ENCODE measurements around the gene EML5. TPM values are rescaled to one million over a fixed set of nuclear protein-coding genes. Genes with fewer than 3 reads are reported as not detected.
"Not testable (repeated sequence)": the region's sequence is repeated elsewhere in the genome, so short reads cannot be mapped to it uniquely, and the experiment has no call there.

Gene EML5
- total and polyA plus RNA-seq, 8 donors = 0.65 to 2.0 (median 1.3) TPM

DNA sequence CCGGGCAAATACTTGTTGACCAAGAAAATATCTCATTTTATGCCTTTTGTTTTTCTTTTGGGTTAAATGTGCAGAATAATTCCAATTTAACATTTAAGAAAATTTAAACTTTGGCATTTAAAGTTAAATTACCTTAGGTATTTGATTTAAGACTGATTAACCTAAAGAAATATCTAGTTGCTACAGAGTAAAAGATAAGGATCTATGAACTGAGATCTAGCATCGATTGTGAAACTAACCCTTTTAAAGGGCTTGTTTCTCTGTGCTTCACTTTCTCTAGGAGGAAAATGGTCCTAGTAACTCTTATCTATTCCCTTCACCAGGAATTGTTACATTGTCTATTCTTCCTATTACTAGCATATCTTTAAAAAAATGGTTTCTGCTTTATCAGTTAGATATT, 29.1 kb upstream of the EML5 start:
- intact Hi-C loops (cut with DNase I) = no loop called here
- Histone ChIP-seq H3K4me3 (no peak overlapping the region), H3K36me3 (no peaks in the 10 kb centered on the region), H3K4me1 (peaks cover 0 to 10% (median 0%) of the 10 kb centered on the region in 3 donors), H3K27me3 (no peaks in the 10 kb centered on the region), H3K9me3 (no peaks in the 10 kb centered on the region), H3K27ac (no peak overlapping the region)
- DNase-seq (no peak), FAIRE-seq (no peak), ATAC-seq (no peak)
- 54 to 63% methylated on average over 2 of the region's 2 CpGs for WGBS, 2 donors
- TF ChIP-seq, protein P1, sequence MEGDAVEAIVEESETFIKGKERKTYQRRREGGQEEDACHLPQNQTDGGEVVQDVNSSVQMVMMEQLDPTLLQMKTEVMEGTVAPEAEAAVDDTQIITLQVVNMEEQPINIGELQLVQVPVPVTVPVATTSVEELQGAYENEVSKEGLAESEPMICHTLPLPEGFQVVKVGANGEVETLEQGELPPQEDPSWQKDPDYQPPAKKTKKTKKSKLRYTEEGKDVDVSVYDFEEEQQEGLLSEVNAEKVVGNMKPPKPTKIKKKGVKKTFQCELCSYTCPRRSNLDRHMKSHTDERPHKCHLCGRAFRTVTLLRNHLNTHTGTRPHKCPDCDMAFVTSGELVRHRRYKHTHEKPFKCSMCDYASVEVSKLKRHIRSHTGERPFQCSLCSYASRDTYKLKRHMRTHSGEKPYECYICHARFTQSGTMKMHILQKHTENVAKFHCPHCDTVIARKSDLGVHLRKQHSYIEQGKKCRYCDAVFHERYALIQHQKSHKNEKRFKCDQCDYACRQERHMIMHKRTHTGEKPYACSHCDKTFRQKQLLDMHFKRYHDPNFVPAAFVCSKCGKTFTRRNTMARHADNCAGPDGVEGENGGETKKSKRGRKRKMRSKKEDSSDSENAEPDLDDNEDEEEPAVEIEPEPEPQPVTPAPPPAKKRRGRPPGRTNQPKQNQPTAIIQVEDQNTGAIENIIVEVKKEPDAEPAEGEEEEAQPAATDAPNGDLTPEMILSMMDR (IDR thresholded peaks at IDR 0.05) = no peak

GRCh38 chr14:88821378-88821777, 28.6 kb upstream of the EML5 start:
- H3K4me3 ChIP-seq = no peak overlapping the region
- TF ChIP-seq, protein P1 (IDR thresholded peaks at IDR 0.05) = no peak
- intact Hi-C loops (cut with DNase I) = no loop called here
- H3K36me3 ChIP-seq = no peaks in the 10 kb centered on the region
- FAIRE-seq (no peak), DNase-seq (no peak), ATAC-seq (no peak)
- no peaks in the 10 kb centered on the region for H3K9me3 ChIP-seq
- no peaks in the 10 kb centered on the region for H3K27me3 ChIP-seq
- 83 to 86% methylated on average over 2 of the region's 2 CpGs for WGBS, 2 donors
- no peak overlapping the region for H3K27ac ChIP-seq
- H3K4me1 ChIP-seq = peaks cover 0 to 10% (median 0%) of the 10 kb centered on the region in 3 donors

DNA sequence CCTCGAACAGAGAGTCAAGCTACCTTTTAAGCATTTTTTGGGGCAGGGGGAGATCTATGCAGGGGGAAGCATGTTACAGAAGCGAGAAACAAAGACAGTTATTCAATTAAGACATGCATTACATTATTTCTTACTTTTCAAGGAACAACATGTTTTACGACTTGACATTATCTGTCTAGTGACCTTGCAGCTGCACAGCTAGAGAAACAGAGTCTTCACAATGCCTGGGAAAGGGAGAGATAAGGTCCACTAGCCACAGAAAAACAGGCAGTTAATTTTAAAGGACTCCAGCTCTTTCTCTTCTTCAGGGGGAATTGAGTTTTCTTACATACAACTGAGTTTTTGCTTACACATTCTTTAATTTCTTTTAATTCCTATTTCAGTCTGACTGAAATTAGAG, 26.9 kb upstream of the EML5 start:
- FAIRE-seq; H3K27me3 ChIP-seq; H3K27ac ChIP-seq; DNase-seq; ATAC-seq; H3K4me1 ChIP-seq; intact Hi-C loops (cut with DNase I); H3K9me3 ChIP-seq; H3K36me3 ChIP-seq; H3K4me3 ChIP-seq: not testable (repeated sequence)
- WGBS, 2 donors = 42 to 54% methylated on average over 3 of the region's 3 CpGs

DNA sequence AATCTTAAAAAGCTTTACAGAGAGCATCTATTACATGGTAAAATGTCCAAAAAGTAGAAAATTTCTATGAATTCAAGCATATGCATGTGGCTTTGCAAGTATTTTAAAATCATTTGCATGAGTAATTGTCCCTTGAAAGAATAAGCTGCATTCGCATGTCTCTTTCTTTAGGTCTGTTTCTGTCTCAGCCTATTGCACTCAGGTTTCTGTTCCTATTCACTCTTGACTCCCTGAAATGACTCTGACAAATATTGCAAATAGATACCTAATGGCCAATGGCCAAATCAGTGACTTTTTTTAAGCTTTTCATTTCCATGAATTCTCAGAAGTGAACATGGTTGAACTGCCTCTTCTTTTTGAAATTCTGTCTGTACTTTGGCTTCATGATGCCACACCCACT, 25.3 kb upstream of the EML5 start:
- ATAC-seq = no peak
- no peak for FAIRE-seq
- WGBS, 2 donors = 85 to 87% methylated on average over 1 of the region's 1 CpG
- H3K27ac ChIP-seq = no peak overlapping the region
- no peaks in the 10 kb centered on the region for H3K4me1 ChIP-seq
- H3K9me3 ChIP-seq = no peaks in the 10 kb centered on the region
- no peak for DNase-seq
- no peak overlapping the region for H3K4me3 ChIP-seq
- no peaks in the 10 kb centered on the region for H3K36me3 ChIP-seq
- TF ChIP-seq, protein P1 (IDR thresholded peaks at IDR 0.05) = no peak
- H3K27me3 ChIP-seq = no peaks in the 10 kb centered on the region
- intact Hi-C loops (cut with DNase I) = no loop called here

DNA sequence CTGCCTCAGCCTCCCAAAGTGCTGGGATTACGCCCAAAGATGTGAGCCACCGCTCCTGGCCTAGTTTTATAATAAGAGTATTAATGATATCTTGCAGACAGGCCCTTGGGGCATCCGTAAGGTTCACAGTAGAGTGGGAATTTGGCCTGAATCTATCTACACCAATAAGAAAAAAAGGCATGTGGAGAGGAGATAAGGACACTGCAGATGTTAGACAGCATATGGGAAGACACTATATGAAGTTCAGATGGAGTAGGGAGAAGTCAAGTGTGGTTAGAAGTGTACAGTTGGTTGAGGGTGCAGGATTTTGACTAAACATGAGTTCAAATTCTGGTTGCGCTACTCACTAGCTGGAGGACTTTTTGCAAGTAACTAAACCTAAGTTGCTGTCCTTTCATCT, 23.2 kb upstream of the EML5 start:
- Histone ChIP-seq H3K27ac (no peak overlapping the region), H3K27me3 (no peaks in the 10 kb centered on the region), H3K36me3 (no peaks in the 10 kb centered on the region), H3K4me3 (no peak overlapping the region), H3K9me3 (no peaks in the 10 kb centered on the region), H3K4me1 (no peaks in the 10 kb centered on the region)
- DNase-seq (no peak), FAIRE-seq (no peak), ATAC-seq (no peak)
- 94 to 97% methylated on average over 4 of the region's 4 CpGs for WGBS, 2 donors
- TF ChIP-seq, protein P1 (IDR thresholded peaks at IDR 0.05) = no peak
- intact Hi-C loops (cut with DNase I) = no loop called here

DNA sequence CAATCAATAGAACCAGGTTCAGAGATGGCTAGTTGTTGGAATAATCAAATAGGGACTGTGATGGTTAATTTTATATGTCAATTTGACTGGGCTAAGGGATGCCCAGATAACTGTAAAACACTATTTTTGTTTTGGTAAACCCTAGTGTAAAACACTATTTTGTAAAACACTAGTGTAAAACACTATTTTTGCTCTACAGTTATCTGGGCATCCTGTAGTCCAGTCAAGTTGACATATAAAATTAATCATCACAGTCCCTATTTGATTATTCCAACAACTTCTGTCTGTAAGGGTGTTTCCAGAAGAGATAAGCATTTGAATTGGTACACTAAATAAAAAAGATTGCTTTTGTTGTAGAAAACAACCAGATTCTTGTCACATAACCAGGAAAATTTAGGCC, 15.6 kb upstream of the EML5 start:
- ATAC-seq (no peak), DNase-seq (no peak), FAIRE-seq (no peak)
- no peaks in the 10 kb centered on the region for H3K27me3 ChIP-seq
- H3K4me3 ChIP-seq = no peak overlapping the region
- H3K4me1 ChIP-seq = no peaks in the 10 kb centered on the region
- intact Hi-C loops (cut with DNase I) = no loop called here
- H3K36me3 ChIP-seq = no peaks in the 10 kb centered on the region
- TF ChIP-seq, protein P1 (IDR thresholded peaks at IDR 0.05) = no peak
- no peaks in the 10 kb centered on the region for H3K9me3 ChIP-seq
- no peak overlapping the region for H3K27ac ChIP-seq

Data from pancreas (tissue), 10 donors.